MCF 10A (cell line): ENCODE data around the gene RNF157. TPM values are rescaled to one million over a fixed set of nuclear protein-coding genes. Genes with fewer than 3 reads are reported as not detected.

Source experiments
- BruUV-seq: library from RNA; stranded (reverse); fragments of 400-500 nt; replicated peaks from 2 replicates; lab custom pipeline; 2021; lab: Mats Ljungman, UMichigan
- CTCF ChIA-PET: fragments of 300-600 bp; sonication (Branson Sonifier 250); formaldehyde crosslinking; extraction: SDS; loops from one replicate; lab custom pipeline; 2021; ENCODE audit warnings: antibody characterized with exemption, inconsistent platforms; lab: Yijun Ruan, JAX
- POLR2A ChIA-PET: fragments of 300-600, 350-650 bp; sonication (Branson Sonifier 250); formaldehyde crosslinking; extraction: SDS; loops from one replicate; lab custom pipeline; 2020; ENCODE audit warnings: antibody characterized with exemption, inconsistent platforms; lab: Yijun Ruan, JAX
- DNase-seq: peaks from one replicate; pipeline ENCODE4 v3.0.0-alpha.2; 2018; ENCODE audit not compliant: unreplicated experiment
- H3K27ac Mint-ChIP-seq: one replicate; pipeline ENCODE4 v1.8.0; 2022; ENCODE audit warnings: mild to moderate bottlenecking, low read depth, mixed read lengths; ENCODE audit not compliant: unreplicated experiment
- H3K27me3 Mint-ChIP-seq: one replicate; pipeline ENCODE4 v1.8.0; 2022; ENCODE audit warnings: mixed read lengths; ENCODE audit not compliant: insufficient read depth, unreplicated experiment
- H3K36me3 Mint-ChIP-seq: one replicate; pipeline ENCODE4 v1.8.0; 2022; ENCODE audit warnings: mild to moderate bottlenecking, moderate library complexity, mixed read lengths; ENCODE audit not compliant: insufficient read depth, unreplicated experiment
- H3K4me1 Mint-ChIP-seq: one replicate; pipeline ENCODE4 v1.8.0; 2022; ENCODE audit warnings: mixed read lengths; ENCODE audit not compliant: insufficient read depth, unreplicated experiment
- H3K4me3 Mint-ChIP-seq: one replicate; pipeline ENCODE4 v1.8.0; 2022; ENCODE audit warnings: mild to moderate bottlenecking, moderate library complexity, mixed read lengths; ENCODE audit not compliant: unreplicated experiment
- H3K9me3 Mint-ChIP-seq: one replicate; pipeline ENCODE4 v1.8.0; 2022; ENCODE audit warnings: mixed read lengths; ENCODE audit not compliant: unreplicated experiment
- intact Hi-C: fragments of 100-400 bp; cut with micrococcal nuclease; formaldehyde crosslinking; loops from 2 replicates; pipeline ENCODE4 v1.14.1; 2022
- total RNA-seq: library from RNA; stranded (reverse); gene quantifications from 2 replicates; pipeline ENCODE4 v1.2.3, GENCODE V29; 2022
- TF ChIP-seq, protein P1 (sequence below): fragments of 200-600 bp; IDR thresholded peaks from one replicate; pipeline ENCODE4 v1.8.0; 2022; ENCODE audit warnings: antibody characterized with exemption, mild to moderate bottlenecking; ENCODE audit not compliant: unreplicated experiment

Gene RNF157
- total RNA-seq, 1 experiment from 2014 or later: 0.44 TPM

GRCh38 chr17:76132574-76133338, 107.5 kb downstream of the RNF157 start:
- Mint-ChIP-seq H3K27ac (no peak overlapping the region), H3K4me1 (peaks cover 11% of the 10 kb centered on the region), H3K27me3 (no peaks in the 10 kb centered on the region), H3K9me3 (no peaks in the 10 kb centered on the region), H3K36me3 (no peaks in the 10 kb centered on the region), H3K4me3 (no peak overlapping the region)
- BruUV-seq: no TSS peak
- TF ChIP-seq, protein P1, sequence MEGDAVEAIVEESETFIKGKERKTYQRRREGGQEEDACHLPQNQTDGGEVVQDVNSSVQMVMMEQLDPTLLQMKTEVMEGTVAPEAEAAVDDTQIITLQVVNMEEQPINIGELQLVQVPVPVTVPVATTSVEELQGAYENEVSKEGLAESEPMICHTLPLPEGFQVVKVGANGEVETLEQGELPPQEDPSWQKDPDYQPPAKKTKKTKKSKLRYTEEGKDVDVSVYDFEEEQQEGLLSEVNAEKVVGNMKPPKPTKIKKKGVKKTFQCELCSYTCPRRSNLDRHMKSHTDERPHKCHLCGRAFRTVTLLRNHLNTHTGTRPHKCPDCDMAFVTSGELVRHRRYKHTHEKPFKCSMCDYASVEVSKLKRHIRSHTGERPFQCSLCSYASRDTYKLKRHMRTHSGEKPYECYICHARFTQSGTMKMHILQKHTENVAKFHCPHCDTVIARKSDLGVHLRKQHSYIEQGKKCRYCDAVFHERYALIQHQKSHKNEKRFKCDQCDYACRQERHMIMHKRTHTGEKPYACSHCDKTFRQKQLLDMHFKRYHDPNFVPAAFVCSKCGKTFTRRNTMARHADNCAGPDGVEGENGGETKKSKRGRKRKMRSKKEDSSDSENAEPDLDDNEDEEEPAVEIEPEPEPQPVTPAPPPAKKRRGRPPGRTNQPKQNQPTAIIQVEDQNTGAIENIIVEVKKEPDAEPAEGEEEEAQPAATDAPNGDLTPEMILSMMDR: no peak
- ChIA-PET CTCF (interaction anchor here (0.5 to 1.4 kb wide), 8 partner anchors 8 to 215 kb away, joined by 3 to 6 read pairs (median 4); partner anchors contain the start of gene FOXJ1), POLR2A (interaction anchor here (0.6 to 2.3 kb wide), 5 partner anchors 9 to 1007 kb away, joined by 3 to 11 read pairs (median 3); partner anchors contain the start of gene UBALD2)
- intact Hi-C loops: no loop called here
- DNase-seq: peak; percentile 92

DNA sequence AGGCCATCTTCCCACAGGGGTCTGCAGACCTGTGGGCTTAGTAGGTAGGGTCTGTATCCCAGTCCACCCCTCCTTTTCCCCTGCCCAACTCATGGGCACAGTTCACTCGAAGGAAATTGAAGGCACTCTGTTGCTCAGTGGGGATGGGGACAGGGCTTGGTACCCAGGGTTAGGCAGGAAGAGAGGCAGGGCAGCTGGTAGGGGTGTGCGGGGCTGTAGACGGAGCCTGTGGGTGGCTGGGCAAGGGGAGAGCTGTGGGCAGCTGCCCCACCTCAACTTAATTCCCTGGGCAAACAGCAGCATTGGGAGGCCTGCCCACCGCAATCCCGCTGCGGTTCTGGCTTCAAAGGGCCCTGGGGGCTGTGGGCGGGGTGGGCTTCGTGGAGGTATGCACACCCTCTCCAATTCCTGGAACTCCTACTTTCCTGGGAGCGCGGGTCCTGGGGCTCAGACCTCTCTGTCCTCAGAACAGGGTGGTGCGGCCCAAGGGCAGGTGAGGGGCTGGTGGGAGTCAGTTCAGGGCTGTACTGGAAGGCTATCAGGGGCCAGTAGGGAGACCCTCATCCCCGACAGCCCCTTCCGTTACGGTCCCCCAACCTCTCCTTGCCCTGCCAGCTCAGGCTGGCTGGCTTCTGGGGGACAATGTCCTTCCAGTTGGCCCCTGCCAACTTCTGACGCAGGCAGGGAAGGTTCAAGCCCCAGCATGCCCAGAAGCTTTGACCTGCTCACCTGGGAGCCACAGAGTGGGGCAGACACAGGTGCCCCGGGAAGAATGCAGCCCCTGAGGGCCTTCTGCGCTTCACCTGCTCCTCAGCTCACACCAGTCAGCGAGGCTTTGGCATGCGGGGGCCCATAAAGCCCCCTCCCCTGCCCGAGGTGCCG, 108.4 kb downstream of the RNF157 start:
- POLR2A ChIA-PET: interaction anchor here (0.6 to 2.3 kb wide), 2 partner anchors 17 to 132 kb away, joined by 3 to 11 read pairs; partner anchors contain the start of gene UBALD2
- CTCF ChIA-PET: interaction anchor here (1.2 to 1.3 kb wide), 3 partner anchors 9 to 148 kb away, joined by 3 to 6 read pairs (median 4); no protein-coding TSS in a partner anchor
- Mint-ChIP-seq H3K36me3 (no peaks in the 10 kb centered on the region), H3K4me1 (peaks cover 11% of the 10 kb centered on the region), H3K27me3 (no peaks in the 10 kb centered on the region), H3K27ac (no peak overlapping the region), H3K9me3 (no peaks in the 10 kb centered on the region), H3K4me3 (no peak overlapping the region)
- no TSS peak for BruUV-seq
- DNase-seq: peak; percentile 85
- intact Hi-C loops: no loop called here
- TF ChIP-seq, protein P1: no peak

GRCh38 chr17:76131051-76131691, 109.1 kb downstream of the RNF157 start:
- DNase-seq: no peak
- no peaks in the 10 kb centered on the region for H3K9me3 Mint-ChIP-seq
- H3K4me3 Mint-ChIP-seq: no peak overlapping the region
- no peaks in the 10 kb centered on the region for H3K27me3 Mint-ChIP-seq
- no peaks in the 10 kb centered on the region for H3K36me3 Mint-ChIP-seq
- POLR2A ChIA-PET: no interaction called here
- H3K27ac Mint-ChIP-seq: peak overlapping the region; percentile 25
- peaks cover 11% of the 10 kb centered on the region for H3K4me1 Mint-ChIP-seq
- CTCF ChIA-PET: interaction anchor here (0.5 kb wide), 1 partner anchor 136 kb away, joined by 3 read pairs; no protein-coding TSS in a partner anchor
- no TSS peak for BruUV-seq
- TF ChIP-seq, protein P1: no peak
- intact Hi-C loops: no loop called here
